ENCODE results near the gene CFP. TPM values are rescaled to one million over a fixed set of nuclear protein-coding genes. Genes with fewer than 3 reads are reported as not detected.

The CFP gene
- total RNA-seq, 1 donor from 2014 or later = 0.06 TPM

GRCh38 chrX:47633689-47634590 is 4.2 kb upstream of the CFP start:
- peaks cover 4% of the 10 kb centered on the region for H3K4me1 ChIP-seq
- no peaks in the 10 kb centered on the region for H3K27me3 ChIP-seq
- Mint-ChIP-seq H3K27ac (no peak overlapping the region), H3K9me3 (peaks cover 16% of the 10 kb centered on the region), H3K4me1 (no peaks in the 10 kb centered on the region), H3K36me3 (peaks cover 11% of the 10 kb centered on the region), H3K27me3 (ENCODE audit: insufficient read depth, low read depth) (no peaks in the 10 kb centered on the region), H3K4me3 (no peak overlapping the region)
- H3K36me3 ChIP-seq = no peaks in the 10 kb centered on the region
- no peaks in the 10 kb centered on the region for H3K9me3 ChIP-seq (ENCODE audit: low read depth)
- DNase-seq (ENCODE audit: low spot score) = no peak
- no peak overlapping the region for H2AFZ ChIP-seq (replicated peaks)
- H3K4me3 ChIP-seq = no peak overlapping the region
- TF ChIP-seq EZH2 (IDR thresholded peaks at IDR 0.05) = no peak
- no peak for TF ChIP-seq CTCF (IDR thresholded peaks at IDR 0.05)
- no peak for TF ChIP-seq EZH2phosphoT487 (IDR thresholded peaks at IDR 0.05)
- H3K4me2 ChIP-seq = no peak overlapping the region
- H3K79me2 ChIP-seq (ENCODE audit: low read depth) = no peaks in the 10 kb centered on the region
- H4K20me1 ChIP-seq (ENCODE audit: low read depth) = no peaks in the 10 kb centered on the region
- H3F3A ChIP-seq (ENCODE audit: low read depth) = no peaks in the 10 kb centered on the region
- no peak overlapping the region for H3K27ac ChIP-seq
- H3K9ac ChIP-seq = no peak overlapping the region

GRCh38 chrX:47632666-47633065 is 2.9 kb upstream of the CFP start:
- Mint-ChIP-seq H3K4me1 (no peaks in the 10 kb centered on the region), H3K27ac (no peak overlapping the region), H3K9me3 (peaks cover 16% of the 10 kb centered on the region), H3K36me3 (peaks cover 6% of the 10 kb centered on the region), H3K4me3 (no peak overlapping the region), H3K27me3 (ENCODE audit: insufficient read depth, low read depth) (peaks cover 1% of the 10 kb centered on the region)
- Histone ChIP-seq H3K4me1 (peaks cover 4% of the 10 kb centered on the region), H4K20me1 (ENCODE audit: low read depth) (no peaks in the 10 kb centered on the region), H3K27me3 (no peaks in the 10 kb centered on the region), H3K4me2 (no peak overlapping the region), H3F3A (ENCODE audit: low read depth) (no peaks in the 10 kb centered on the region), H3K4me3 (no peak overlapping the region), H3K79me2 (ENCODE audit: low read depth) (no peaks in the 10 kb centered on the region), H3K36me3 (no peaks in the 10 kb centered on the region), H3K9me3 (ENCODE audit: low read depth) (no peaks in the 10 kb centered on the region), H3K9ac (no peak overlapping the region), H2AFZ (replicated peaks) (no peak overlapping the region), H3K27ac (no peak overlapping the region)
- no peak for TF ChIP-seq EZH2 (IDR thresholded peaks at IDR 0.05)
- no peak for TF ChIP-seq EZH2phosphoT487 (IDR thresholded peaks at IDR 0.05)
- TF ChIP-seq CTCF (IDR thresholded peaks at IDR 0.05) = no peak
- DNase-seq (ENCODE audit: low spot score) = no peak

DNA sequence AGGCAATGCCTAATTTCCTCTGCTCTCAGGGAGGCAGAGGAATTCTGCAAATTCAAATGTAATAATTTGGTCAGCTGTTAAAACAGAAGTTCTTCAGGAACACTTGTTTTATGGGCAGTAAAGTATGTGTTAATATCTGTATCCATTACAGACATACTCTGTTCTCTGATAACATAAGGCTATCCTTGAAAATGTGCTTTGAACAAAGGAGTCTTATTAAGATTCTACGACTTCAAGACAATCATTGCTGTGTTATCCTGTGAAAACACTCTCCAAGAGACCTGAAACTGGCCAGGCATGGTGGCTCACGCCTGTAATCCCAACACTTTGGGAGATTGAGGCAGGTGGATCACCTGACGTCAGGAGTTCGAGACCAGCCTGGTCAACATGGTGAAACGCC is 1.9 kb upstream of the CFP start:
- H3F3A ChIP-seq (ENCODE audit: low read depth) = no peaks in the 10 kb centered on the region
- H3K27me3 Mint-ChIP-seq (ENCODE audit: insufficient read depth, low read depth) = peaks cover 2% of the 10 kb centered on the region
- H3K27ac Mint-ChIP-seq = no peak overlapping the region
- no peaks in the 10 kb centered on the region for H3K36me3 ChIP-seq
- no peak overlapping the region for H3K4me3 ChIP-seq
- H4K20me1 ChIP-seq (ENCODE audit: low read depth) = no peaks in the 10 kb centered on the region
- H3K4me2 ChIP-seq = no peak overlapping the region
- no peaks in the 10 kb centered on the region for H3K9me3 ChIP-seq (ENCODE audit: low read depth)
- no peaks in the 10 kb centered on the region for H3K79me2 ChIP-seq (ENCODE audit: low read depth)
- H3K4me3 Mint-ChIP-seq = no peak overlapping the region
- no peaks in the 10 kb centered on the region for H3K4me1 Mint-ChIP-seq
- DNase-seq (ENCODE audit: low spot score) = no peak
- H3K36me3 Mint-ChIP-seq = peaks cover 2% of the 10 kb centered on the region
- no peak overlapping the region for H3K9ac ChIP-seq
- peaks cover 13% of the 10 kb centered on the region for H3K9me3 Mint-ChIP-seq
- no peak overlapping the region for H2AFZ ChIP-seq (replicated peaks)
- H3K27ac ChIP-seq = no peak overlapping the region
- no peak for TF ChIP-seq CTCF (IDR thresholded peaks at IDR 0.05)
- TF ChIP-seq EZH2 (IDR thresholded peaks at IDR 0.05) = no peak
- TF ChIP-seq EZH2phosphoT487 (IDR thresholded peaks at IDR 0.05) = no peak
- peaks cover 4% of the 10 kb centered on the region for H3K4me1 ChIP-seq
- no peaks in the 10 kb centered on the region for H3K27me3 ChIP-seq
